CD4-positive, alpha-beta T cell (primary cell): ENCODE measurements around the gene CRAMP1. TPM values are rescaled to one million over a fixed set of nuclear protein-coding genes. Genes with fewer than 3 reads are reported as not detected.

Source experiments
- ATAC-seq: fragments of 200-7000 bp; cut with Tn5 transposase; one replicate; pipeline ENCODE4 v1.10.0; 2022; ENCODE audit warnings: mild to moderate bottlenecking; ENCODE audit not compliant: poor library complexity
- CTCF ChIA-PET: fragments of 350-600 bp; sonication (Branson Sonifier 250); formaldehyde crosslinking; loops from one replicate; lab custom pipeline; 2021; ENCODE audit warnings: antibody characterized with exemption, inconsistent platforms; lab: Charles Lee
- POLR2A ChIA-PET: fragments of 350-600 bp; sonication (Branson Sonifier 250); formaldehyde crosslinking; loops from one replicate; lab custom pipeline; 2021; ENCODE audit warnings: antibody characterized with exemption, inconsistent platforms; lab: Charles Lee
- DNase-seq, 14 experiments: peaks; one replicate each; pipeline ENCODE4 v3.0.0-alpha.2; 2013 to 2020; ENCODE audit warnings: mixed read lengths in 2 of 14
- H3K27ac ChIP-seq, 2 donors: one replicate each; pipeline versions ENCODE4 v1.5.1 to v1.7.0; 2013; ENCODE audit warnings: low read length in 2 of 2, low read depth in 1 of 2, mild to moderate bottlenecking in 1 of 2
- H3K27me3 ChIP-seq, 2 experiments: 1 replicate in 1 of 2; 2 replicates in 1 of 2; pipeline versions ENCODE4 v1.6.1 to v1.7.0; 2013; ENCODE audit warnings: low read length in 2 of 2, control low read depth in 1 of 2, mild to moderate bottlenecking in 1 of 2, moderate library complexity in 1 of 2; ENCODE audit not compliant: insufficient read depth in 2 of 2, control insufficient read depth in 1 of 2
- H3K36me3 ChIP-seq: one replicate; pipeline ENCODE4 v1.6.1; 2013; ENCODE audit warnings: low read length, control low read depth; ENCODE audit not compliant: insufficient read depth
- H3K4me1 ChIP-seq: one replicate; pipeline ENCODE4 v1.6.1; 2013; ENCODE audit warnings: low read length, control low read depth; ENCODE audit not compliant: insufficient read depth
- H3K4me3 ChIP-seq: one replicate; pipeline ENCODE4 v1.5.1; 2013; ENCODE audit warnings: mild to moderate bottlenecking, low read length, moderate library complexity
- H3K9me3 ChIP-seq, 2 experiments: 1 replicate in 1 of 2; 2 replicates in 1 of 2; pipeline versions ENCODE4 v1.6.1 to v1.7.0; 2013; ENCODE audit warnings: low read length in 2 of 2, mild to moderate bottlenecking in 2 of 2, control low read depth in 1 of 2, moderate library complexity in 1 of 2; ENCODE audit not compliant: control insufficient read depth in 1 of 2, insufficient read depth in 1 of 2
- H3K27ac Mint-ChIP-seq: one replicate; pipeline ENCODE4 v1.8.0; 2020; ENCODE audit warnings: mixed read lengths
- H3K27me3 Mint-ChIP-seq: one replicate; pipeline ENCODE4 v1.8.0; 2021; ENCODE audit warnings: mixed read lengths
- H3K36me3 Mint-ChIP-seq: one replicate; pipeline ENCODE4 v1.8.0; 2021; ENCODE audit warnings: low read depth, mixed read lengths
- H3K4me1 Mint-ChIP-seq: one replicate; pipeline ENCODE4 v1.8.0; 2021; ENCODE audit warnings: low read depth, mixed read lengths
- H3K4me3 Mint-ChIP-seq: one replicate; pipeline ENCODE4 v1.8.0; 2020; ENCODE audit warnings: mild to moderate bottlenecking, mixed read lengths
- H3K9me3 Mint-ChIP-seq: one replicate; pipeline ENCODE4 v1.8.0; 2020; ENCODE audit warnings: mixed read lengths
- CTCF ChIP-seq: fragments of 200-600 bp; IDR thresholded peaks from one replicate; pipeline ENCODE4 v1.8.0; 2022; ENCODE audit warnings: antibody characterized with exemption, mild to moderate bottlenecking
- intact Hi-C, 2 experiments: fragments of 100-400 bp; cut with DNase I in 1 of 2; cut with micrococcal nuclease in 1 of 2; formaldehyde crosslinking; loops; one replicate each; pipeline versions ENCODE4 v1.15.1 to v1.9.0; 2023 to 2025; cut with DNase I, micrococcal nuclease
- total RNA-seq, 174 experiments: library from RNA in 2 of 174; stranded (reverse) in 2 of 174; gene quantifications; one replicate each; pipeline ENCODE4 v1.2.3 and lab custom pipeline; 2021 to 2026

CRAMP1 gene
- total RNA-seq, 2 experiments from 2014 or later = 14.1 to 15.2 TPM

DNA sequence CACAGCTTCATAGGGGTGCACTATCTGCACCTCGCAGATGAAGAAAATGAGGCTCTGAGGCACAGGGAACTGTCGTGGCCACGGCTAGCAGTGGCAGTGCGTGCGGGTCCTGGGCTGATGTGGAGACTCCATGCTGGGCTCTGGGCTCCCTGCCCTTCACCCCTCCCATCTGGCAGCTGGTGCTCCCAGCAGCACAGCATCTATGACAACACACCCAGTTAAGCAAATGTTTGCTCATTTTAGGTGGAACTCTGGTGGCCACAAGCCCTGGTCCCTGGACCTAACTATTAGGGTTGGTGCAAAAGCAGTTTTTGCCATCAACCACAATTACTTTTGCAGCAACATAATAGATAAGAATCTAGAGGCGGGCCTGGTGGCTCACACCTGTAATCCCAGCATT lies 31.2 kb upstream of the CRAMP1 start:
- DNase-seq (no peak), ATAC-seq (no peak)
- no peaks in the 10 kb centered on the region for H3K4me1 ChIP-seq
- no peaks in the 10 kb centered on the region for H3K27me3 Mint-ChIP-seq
- no peak overlapping the region for H3K4me3 ChIP-seq
- no peaks in the 10 kb centered on the region for H3K9me3 Mint-ChIP-seq
- CTCF ChIA-PET = no interaction called here
- TF ChIP-seq CTCF = no peak
- H3K36me3 Mint-ChIP-seq = no peaks in the 10 kb centered on the region
- H3K27ac ChIP-seq = no peak overlapping the region
- POLR2A ChIA-PET = no interaction called here
- H3K9me3 ChIP-seq = no peaks in the 10 kb centered on the region
- no peaks in the 10 kb centered on the region for H3K27me3 ChIP-seq
- no peak overlapping the region for H3K4me3 Mint-ChIP-seq
- no peak overlapping the region for H3K27ac Mint-ChIP-seq
- H3K4me1 Mint-ChIP-seq = no peaks in the 10 kb centered on the region
- intact Hi-C loops = no loop called here
- no peaks in the 10 kb centered on the region for H3K36me3 ChIP-seq

- ATAC-seq (no peak), DNase-seq (no peak)
- no peaks in the 10 kb centered on the region for H3K27me3 ChIP-seq
- no peak for TF ChIP-seq CTCF
- CTCF ChIA-PET = no interaction called here
- POLR2A ChIA-PET = no interaction called here
- no peaks in the 10 kb centered on the region for H3K27me3 Mint-ChIP-seq
- no peaks in the 10 kb centered on the region for H3K9me3 Mint-ChIP-seq
- no peaks in the 10 kb centered on the region for H3K36me3 Mint-ChIP-seq
- no peak overlapping the region for H3K27ac ChIP-seq
- H3K36me3 ChIP-seq = no peaks in the 10 kb centered on the region
- H3K27ac Mint-ChIP-seq = no peak overlapping the region
- H3K9me3 ChIP-seq = no peaks in the 10 kb centered on the region
- H3K4me3 ChIP-seq = no peak overlapping the region
- H3K4me1 ChIP-seq = no peaks in the 10 kb centered on the region
- intact Hi-C loops = no loop called here
- no peak overlapping the region for H3K4me3 Mint-ChIP-seq
- no peaks in the 10 kb centered on the region for H3K4me1 Mint-ChIP-seq
Measured at GRCh38 chr16:1581804-1582203, 30.4 kb upstream of the CRAMP1 start.

DNA sequence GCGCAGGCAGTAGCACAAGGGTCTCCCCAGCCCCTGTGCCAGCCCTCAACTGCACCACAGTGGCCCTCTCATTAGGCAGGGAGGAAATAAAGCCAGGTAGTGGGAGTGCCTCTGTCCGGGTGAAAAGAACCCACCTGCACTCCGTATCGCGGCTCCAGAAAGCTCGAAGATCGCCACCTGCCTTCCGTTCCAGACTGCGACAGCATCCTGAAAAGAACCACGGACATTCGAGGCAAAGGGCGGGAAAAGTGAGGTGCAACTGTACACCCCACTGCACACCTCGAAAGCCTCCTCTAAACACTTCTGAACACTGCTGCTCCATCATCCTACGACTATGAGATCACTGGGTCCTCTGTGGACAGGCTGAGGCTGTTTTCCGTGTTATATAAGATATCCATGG lies 29.0 kb upstream of the CRAMP1 start:
- intact Hi-C loops = no loop called here
- no peaks in the 10 kb centered on the region for H3K36me3 ChIP-seq
- Mint-ChIP-seq H3K36me3 (no peaks in the 10 kb centered on the region), H3K4me1 (no peaks in the 10 kb centered on the region), H3K27me3 (no peaks in the 10 kb centered on the region), H3K4me3 (no peak overlapping the region), H3K27ac (no peak overlapping the region), H3K9me3 (no peaks in the 10 kb centered on the region)
- POLR2A ChIA-PET = no interaction called here
- H3K4me1 ChIP-seq = no peaks in the 10 kb centered on the region
- CTCF ChIA-PET = no interaction called here
- H3K9me3 ChIP-seq = no peaks in the 10 kb centered on the region
- ATAC-seq = no peak
- no peak overlapping the region for H3K4me3 ChIP-seq
- no peaks in the 10 kb centered on the region for H3K27me3 ChIP-seq
- TF ChIP-seq CTCF = no peak
- no peak for DNase-seq
- no peak overlapping the region for H3K27ac ChIP-seq
